D721Med (cell line): ENCODE results near the gene FAAP20.
A peak's percentile ranks its signal among the peaks of the same experiment; 100 is the strongest.

Experiments used
- DNase-seq: peaks from one replicate; pipeline ENCODE4 v3.0.0; 2011; ENCODE audit warnings: low spot score; ENCODE audit not compliant: insufficient read length
- FAIRE-seq: peaks from 2 replicates; lab custom pipeline; 2011; peaks lifted over from hg19 to GRCh38; lab: Jason Lieb, UNC
- CTCF ChIP-seq: IDR thresholded peaks from 2 replicates; pipeline ENCODE4 v1.5.1; 2012; ENCODE audit warnings: mild to moderate bottlenecking, control low read depth; ENCODE audit not compliant: insufficient read depth; ENCODE audit errors: missing control alignments

Gene FAAP20

DNA sequence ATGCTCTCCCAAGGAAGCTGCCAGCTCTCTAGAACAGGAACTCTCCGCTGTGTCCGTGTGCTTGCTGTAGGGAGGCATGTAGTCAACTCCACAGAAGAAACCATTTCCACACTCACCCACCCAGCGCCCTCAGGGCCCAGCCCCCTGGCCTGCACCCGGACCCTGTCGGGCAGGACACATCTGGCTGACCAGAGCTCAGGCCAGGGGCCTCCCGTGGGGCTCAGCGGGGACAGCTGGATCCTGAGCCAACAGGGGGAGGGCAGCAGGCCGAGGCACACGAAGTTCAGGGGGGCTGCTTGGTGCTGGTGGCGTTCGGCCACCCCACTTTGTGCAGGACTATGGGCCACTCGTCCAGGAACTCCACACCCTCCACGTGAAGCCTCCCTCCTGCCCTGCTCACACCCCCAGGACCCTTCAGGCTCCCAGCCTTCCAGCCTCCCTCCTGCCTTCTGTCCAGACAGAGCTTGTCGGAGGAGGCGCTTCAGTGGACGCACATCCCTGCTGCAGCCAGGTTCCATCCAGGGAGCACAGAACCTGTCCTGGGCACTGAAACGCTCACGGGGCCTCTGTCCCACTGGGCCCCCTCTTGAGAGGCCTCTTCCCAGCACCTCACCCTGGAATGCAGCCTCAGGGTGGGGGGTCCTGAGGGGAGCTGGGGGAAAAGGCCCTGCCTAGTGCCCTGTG, 15.0 kb upstream of the FAAP20 start:
- TF ChIP-seq CTCF, result no peak
- FAIRE-seq (no peak), DNase-seq (no peak)

DNA sequence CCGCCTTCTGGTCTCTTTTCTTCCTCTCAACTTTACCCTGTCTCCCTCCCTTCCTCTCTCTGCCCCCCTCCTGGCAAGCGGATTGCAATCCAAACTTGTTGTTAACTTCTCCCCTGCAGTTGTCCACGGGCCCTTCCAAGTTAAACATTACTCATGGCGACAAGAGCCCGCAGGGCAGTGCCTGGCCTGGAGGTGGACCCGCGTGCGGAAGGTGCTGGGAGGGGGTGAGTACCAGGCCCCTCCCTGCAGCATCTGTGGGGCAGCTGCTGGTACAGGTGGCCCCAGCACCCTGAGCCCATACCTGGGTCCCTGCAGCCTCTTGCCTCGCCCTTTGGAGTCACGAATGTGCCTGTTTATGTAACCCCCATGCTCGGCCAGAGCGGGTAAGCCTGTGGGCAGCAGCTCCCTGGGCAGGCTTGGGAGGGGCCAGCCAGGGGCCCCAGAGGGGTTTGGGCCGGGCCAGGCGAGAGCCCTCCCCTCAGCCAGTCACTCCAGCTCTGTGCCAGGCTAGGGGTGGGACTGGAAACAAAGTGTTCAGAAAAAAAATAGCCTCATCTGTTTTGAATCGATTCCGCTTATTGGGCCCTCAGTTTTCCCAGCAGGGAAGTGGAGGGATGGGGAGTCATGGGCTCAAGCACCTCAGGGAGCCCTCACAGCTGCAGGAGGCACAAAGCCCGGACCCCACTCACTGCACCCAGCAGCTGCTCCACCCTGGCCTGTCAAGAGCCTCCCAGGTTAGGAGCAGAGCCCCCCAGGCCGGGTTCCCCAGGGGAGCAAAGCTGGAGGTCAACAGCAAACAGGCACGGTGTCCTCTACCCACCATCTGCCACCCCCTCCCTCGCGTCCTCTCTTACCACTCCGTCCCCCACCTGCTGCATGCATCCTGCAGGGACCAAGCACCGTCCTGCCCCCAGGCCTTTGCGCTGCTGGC, 14.0 kb upstream of the FAAP20 start:
- TF ChIP-seq CTCF, result no peak
- no peak for DNase-seq
- FAIRE-seq, result no peak

DNA sequence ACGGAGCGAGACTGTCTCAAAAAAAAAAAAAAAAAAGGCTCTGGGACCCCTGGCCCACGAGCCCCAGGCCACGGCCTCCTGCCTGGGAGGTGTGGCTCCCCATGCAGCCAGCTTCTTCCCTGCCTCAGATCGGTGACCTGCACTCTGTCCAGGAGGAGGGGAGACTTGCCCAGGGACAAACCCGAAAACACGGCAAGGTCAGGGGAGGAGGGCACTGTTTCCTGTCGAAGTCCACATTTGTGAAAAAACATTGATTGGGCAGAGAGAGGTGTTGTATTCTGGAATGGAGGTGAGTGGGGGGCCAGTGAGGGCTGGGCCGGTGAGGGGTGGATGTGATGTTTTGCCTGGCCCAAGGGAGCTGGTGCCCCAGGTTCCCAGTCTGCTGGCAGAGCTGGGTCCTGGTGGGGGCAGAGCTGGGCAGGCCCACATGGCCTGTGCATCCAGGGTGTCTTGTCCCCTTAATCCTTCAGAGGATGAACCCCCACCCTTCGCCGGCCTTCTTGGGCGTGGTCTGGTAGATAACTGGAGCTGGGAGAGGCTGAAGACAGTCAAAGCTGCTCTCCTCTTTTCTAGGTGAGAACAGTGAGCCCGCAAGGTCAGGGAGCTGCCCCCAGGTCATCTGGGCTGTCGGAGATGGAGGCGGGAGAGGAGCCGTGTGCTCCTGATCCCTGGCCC, 12.4 kb upstream of the FAAP20 start:
- no peak for TF ChIP-seq CTCF
- DNase-seq, result no peak
- FAIRE-seq, result no peak

DNA sequence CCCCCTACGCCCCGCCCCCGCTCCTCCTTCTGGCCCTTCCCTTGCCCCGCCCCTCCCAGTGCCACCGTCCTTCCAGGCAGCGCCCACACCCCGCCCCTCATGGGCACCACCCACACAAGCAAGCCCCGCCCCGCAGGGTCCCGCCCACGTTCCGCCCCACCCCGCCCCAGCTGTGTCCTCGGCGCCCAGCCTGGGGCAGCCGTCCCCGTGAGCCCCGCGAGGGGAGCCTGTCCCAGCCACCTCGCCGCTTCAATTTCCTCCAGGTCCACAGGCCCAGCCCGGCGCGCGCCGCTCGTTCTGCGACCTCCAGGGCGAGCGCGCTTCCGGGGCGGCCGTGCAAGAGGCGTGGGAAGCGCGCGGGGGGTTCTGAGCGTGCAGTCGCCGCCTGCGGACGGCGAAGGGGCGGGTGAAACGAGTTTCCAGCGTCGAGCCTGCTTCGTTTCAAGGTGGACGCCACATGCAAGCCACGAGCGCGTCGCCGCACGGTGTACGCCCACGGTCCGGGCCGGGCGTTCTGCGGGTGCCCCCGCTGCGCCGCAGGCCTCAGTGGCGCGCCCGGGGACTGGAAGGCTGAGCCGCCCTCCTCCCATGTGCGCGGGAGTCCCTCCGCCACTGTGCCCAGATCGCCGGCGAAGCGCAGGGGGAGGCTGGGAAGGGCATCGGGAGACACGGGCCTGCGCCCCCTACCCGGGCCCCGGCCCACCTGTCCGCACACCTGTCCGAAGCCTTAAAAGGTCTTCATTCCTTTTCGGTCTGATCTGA, 10.8 kb upstream of the FAAP20 start:
- DNase-seq, result peak; percentile 77
- no peak for FAIRE-seq
- TF ChIP-seq CTCF, result no peak

DNA sequence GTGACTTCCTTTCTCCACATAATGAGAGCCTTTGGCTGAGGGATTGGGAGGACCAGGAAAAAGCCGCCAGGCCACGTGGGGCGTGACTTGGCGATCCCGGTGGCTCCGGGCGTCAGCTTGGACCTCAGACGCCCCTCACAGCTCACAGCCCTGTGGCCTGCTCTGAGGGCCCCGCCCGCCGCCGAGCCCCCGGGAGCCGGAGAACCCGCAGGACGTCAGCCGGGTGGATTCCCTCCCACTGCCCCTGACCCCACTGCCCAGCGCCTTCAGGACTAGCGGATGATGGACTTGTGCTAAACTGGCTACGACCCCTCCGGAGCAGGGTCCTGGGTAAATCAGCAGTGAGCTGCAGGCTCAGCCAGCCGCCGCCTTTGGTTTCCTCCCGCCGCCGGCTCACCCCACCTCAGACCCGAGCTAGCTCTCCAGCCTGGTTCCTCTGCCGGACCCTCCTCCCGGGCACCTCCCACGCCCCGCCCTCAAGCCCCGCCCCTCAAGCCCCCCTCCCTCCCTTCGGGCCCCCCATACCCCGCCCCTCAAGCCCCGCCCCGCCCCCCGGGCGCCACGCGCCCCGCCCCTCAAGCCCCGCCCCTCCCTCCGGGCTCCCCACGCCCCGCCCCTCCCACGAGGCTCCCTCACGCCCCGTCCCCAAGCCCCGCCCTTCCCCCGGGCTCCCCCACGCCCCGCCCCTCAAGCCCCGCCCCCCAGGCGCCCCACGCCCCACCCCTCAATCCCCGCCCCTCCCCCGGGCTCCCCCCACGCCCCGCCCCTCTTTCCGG, 10.0 kb upstream of the FAAP20 start:
- DNase-seq, result peak; percentile 73
- no peak for FAIRE-seq
- no peak for TF ChIP-seq CTCF
